Osteoblast (primary cell): ENCODE data around the gene CELF1. TPM values are rescaled to one million over a fixed set of nuclear protein-coding genes. Genes with fewer than 3 reads are reported as not detected.
"Not testable (repeated sequence)": the region's sequence is repeated elsewhere in the genome, so short reads cannot be mapped to it uniquely, and the experiment has no call there.

ENCODE experiments used
- DNase-seq: peaks from one replicate; pipeline ENCODE4 v3.0.0; 2011; ENCODE audit warnings: low spot score, mixed read lengths; ENCODE audit not compliant: insufficient read length; ENCODE audit errors: missing footprints
- H2AFZ ChIP-seq: 2 replicates; pipeline ENCODE4 v1.6.0; 2011; ENCODE audit warnings: mild to moderate bottlenecking, low read length
- H3K27ac ChIP-seq: 2 replicates; pipeline ENCODE4 v1.5.1; 2011; ENCODE audit warnings: mild to moderate bottlenecking, low read depth, low read length, moderate library complexity
- H3K27me3 ChIP-seq: 2 replicates; pipeline ENCODE4 v1.6.0; 2012; ENCODE audit warnings: mild to moderate bottlenecking, control low read depth, inconsistent platforms, low read length, moderate library complexity; ENCODE audit not compliant: insufficient read depth
- H3K36me3 ChIP-seq: 2 replicates; pipeline ENCODE4 v1.5.1; 2011; ENCODE audit warnings: mild to moderate bottlenecking, low read length, control low read depth, moderate library complexity; ENCODE audit not compliant: insufficient read depth
- H3K4me1 ChIP-seq: 2 replicates; pipeline ENCODE4 v1.5.1; 2011; ENCODE audit warnings: mild to moderate bottlenecking, low read length, control low read depth, moderate library complexity; ENCODE audit not compliant: insufficient read depth
- H3K4me2 ChIP-seq: 2 replicates; pipeline ENCODE4 v1.6.0; 2011; ENCODE audit warnings: mild to moderate bottlenecking, low read length; ENCODE audit not compliant: insufficient read depth
- H3K4me3 ChIP-seq: fragments of 200-600 bp; sonication (generic); 3 replicates; pipeline ENCODE4 v1.5.1; 2012; ENCODE audit warnings: mild to moderate bottlenecking, low read length, inconsistent platforms; ENCODE audit not compliant: insufficient read depth
- H3K79me2 ChIP-seq: 2 replicates; pipeline ENCODE4 v1.6.0; 2012; ENCODE audit warnings: mild to moderate bottlenecking, low read length, control low read depth, inconsistent platforms; ENCODE audit not compliant: insufficient read depth
- H3K9me3 ChIP-seq: 2 replicates; pipeline ENCODE4 v1.5.1; 2011; ENCODE audit warnings: low read depth, low read length, control low read depth
- H4K20me1 ChIP-seq: 2 replicates; pipeline ENCODE4 v1.6.0; 2012; ENCODE audit warnings: mild to moderate bottlenecking, low read length, control low read depth; ENCODE audit not compliant: insufficient read depth
- CTCF ChIP-seq: IDR thresholded peaks from 2 replicates; pipeline ENCODE4 v1.5.1; 2011; ENCODE audit warnings: mild to moderate bottlenecking, low read depth, low read length, moderate library complexity; ENCODE audit errors: extremely low read depth
- total RNA-seq: library from RNA; depleted of rRNA; stranded (reverse); fragments of >200 nt; gene quantifications from 2 replicates; pipeline ENCODE4 v1.2.3, GENCODE V29; 2012

Gene CELF1
- total RNA-seq, 1 donor: 148 TPM

- Histone ChIP-seq H4K20me1 (peaks cover 48% of the 10 kb centered on the region), H3K4me2 (no peak overlapping the region)
- no peak for TF ChIP-seq CTCF
Measured at GRCh38 chr11:47531666-47532065, 21.3 kb downstream of the CELF1 start.

GRCh38 chr11:47530721-47531120 is 22.2 kb downstream of the CELF1 start:
- not testable (repeated sequence) for DNase-seq, H2AFZ ChIP-seq, H3K4me2 ChIP-seq, H3K27me3 ChIP-seq, H3K36me3 ChIP-seq, H3K9me3 ChIP-seq, H3K4me3 ChIP-seq
- Histone ChIP-seq H3K79me2 (peaks cover 98% of the 10 kb centered on the region), H4K20me1 (peaks cover 52% of the 10 kb centered on the region), H3K27ac (peak overlapping the region; percentile 28), H3K4me1 (peaks cover 32% of the 10 kb centered on the region)

More at GRCh38 chr11:47531666-47532065, 21.3 kb downstream of the CELF1 start:
- Histone ChIP-seq H3K9me3 (no peaks in the 10 kb centered on the region), H2AFZ (no peak overlapping the region), H3K4me1 (peaks cover 32% of the 10 kb centered on the region), H3K27ac (peak overlapping the region; percentile 77), H3K4me3 (no peak overlapping the region), H3K27me3 (no peaks in the 10 kb centered on the region), H3K36me3 (peaks cover 4% of the 10 kb centered on the region), H3K79me2 (peaks cover 98% of the 10 kb centered on the region)
- DNase-seq: no peak

GRCh38 chr11:47529951-47530350 is 23.0 kb downstream of the CELF1 start:
- TF ChIP-seq CTCF: no peak
- Histone ChIP-seq H3K79me2 (peaks cover 98% of the 10 kb centered on the region), H2AFZ (no peak overlapping the region), H3K27ac (no peak overlapping the region), H3K4me2 (no peak overlapping the region), H3K4me1 (peaks cover 38% of the 10 kb centered on the region), H3K9me3 (no peaks in the 10 kb centered on the region), H4K20me1 (peaks cover 58% of the 10 kb centered on the region), H3K36me3 (peaks cover 3% of the 10 kb centered on the region), H3K4me3 (no peak overlapping the region), H3K27me3 (no peaks in the 10 kb centered on the region)
- DNase-seq: no peak

- H3K4me2 ChIP-seq: no peak overlapping the region
- peaks cover 3% of the 10 kb centered on the region for H3K36me3 ChIP-seq
- no peak overlapping the region for H3K27ac ChIP-seq
- no peak overlapping the region for H3K4me3 ChIP-seq
- DNase-seq: no peak
- no peaks in the 10 kb centered on the region for H3K9me3 ChIP-seq
- no peak for TF ChIP-seq CTCF
- H3K4me1 ChIP-seq: peaks cover 35% of the 10 kb centered on the region
- H4K20me1 ChIP-seq: peaks cover 48% of the 10 kb centered on the region
- no peak overlapping the region for H2AFZ ChIP-seq
- H3K27me3 ChIP-seq: no peaks in the 10 kb centered on the region
- peaks cover 99% of the 10 kb centered on the region for H3K79me2 ChIP-seq
Measured at GRCh38 chr11:47527186-47527585, 25.7 kb downstream of the CELF1 start.

GRCh38 chr11:47526032-47526431 is 26.9 kb downstream of the CELF1 start:
- not testable (repeated sequence) for H3K4me2 ChIP-seq, H3K4me3 ChIP-seq, DNase-seq, H3K9me3 ChIP-seq, H2AFZ ChIP-seq, H3K36me3 ChIP-seq, H3K27me3 ChIP-seq
- Histone ChIP-seq H4K20me1 (peaks cover 51% of the 10 kb centered on the region), H3K27ac (peak overlapping the region; percentile 80), H3K4me1 (peaks cover 30% of the 10 kb centered on the region), H3K79me2 (peaks cover 99% of the 10 kb centered on the region)
